GM23338 (cell line): ENCODE data around the gene STRIP1.

Source experiments
- CREB1 ChIP-seq: fragments of 250-450 bp; sonication (Bioruptor Pico); IDR thresholded peaks from 2 replicates; pipeline ENCODE4 v1.5.0; 2020; ENCODE audit warnings: low read depth, mild to moderate bottlenecking, moderate library complexity
- CTCF ChIP-seq, 2 experiments: fragments of 200-600 bp in 1 of 2; sonication (generic) in 1 of 2; conservative IDR thresholded peaks; 2 replicates each; pipeline versions ENCODE4 v1.5.1 to v1.6.1; 2016 to 2017; ENCODE audit warnings: antibody characterized with exemption in 2 of 2, low read depth in 2 of 2, mild to moderate bottlenecking in 2 of 2, moderate library complexity in 1 of 2
- ETS1 ChIP-seq: IDR thresholded peaks from 2 replicates; pipeline ENCODE4 v1.6.1; 2016; ENCODE audit warnings: antibody characterized with exemption
- EZH2 ChIP-seq: fragments of 200-600 bp; sonication (generic); IDR thresholded peaks from one replicate; pipeline ENCODE4 v1.8.0; 2017; ENCODE audit warnings: antibody characterized with exemption, mild to moderate bottlenecking, low read depth; ENCODE audit not compliant: unreplicated experiment
- EZH2phosphoT487 ChIP-seq: fragments of 200-600 bp; sonication (generic); IDR thresholded peaks from one replicate; pipeline ENCODE4 v1.8.1; 2018; ENCODE audit warnings: antibody characterized with exemption; ENCODE audit not compliant: unreplicated experiment
- JUNB ChIP-seq: IDR thresholded peaks from one replicate; pipeline ENCODE4 v1.6.1; 2016; ENCODE audit warnings: antibody characterized with exemption; ENCODE audit not compliant: unreplicated experiment
- POLR2AphosphoS5 ChIP-seq: IDR thresholded peaks from 2 replicates; pipeline ENCODE4 v1.6.1; 2016; ENCODE audit warnings: antibody characterized with exemption, low read depth
- REST ChIP-seq: IDR thresholded peaks from one replicate; pipeline ENCODE4 v1.6.1; 2018; ENCODE audit warnings: antibody characterized with exemption; ENCODE audit not compliant: unreplicated experiment
- STAT1 ChIP-seq: IDR thresholded peaks from one replicate; pipeline ENCODE4 v1.6.1; 2016; ENCODE audit warnings: antibody characterized with exemption; ENCODE audit not compliant: unreplicated experiment
- ZNF114 ChIP-seq: fragments of 250-450 bp; sonication (Bioruptor Pico); IDR thresholded peaks from 2 replicates; pipeline ENCODE4 v1.5.0; 2020; ENCODE audit warnings: mild to moderate bottlenecking, moderate library complexity
- ZNF331 ChIP-seq: fragments of 250-450 bp; sonication (Bioruptor Pico); IDR thresholded peaks from 2 replicates; pipeline ENCODE4 v1.5.0; 2020; ENCODE audit warnings: low read depth, mild to moderate bottlenecking, moderate library complexity
- ZNF462 ChIP-seq: fragments of 250-450 bp; sonication (Bioruptor Pico); IDR thresholded peaks from 2 replicates; pipeline ENCODE4 v1.5.0; 2020; ENCODE audit warnings: mild to moderate bottlenecking, moderate library complexity

GRCh38 chr1:109997867-109998229, 36.6 kb upstream of the STRIP1 start:
- no peak for TF ChIP-seq EZH2phosphoT487
- no peak for TF ChIP-seq POLR2AphosphoS5
- TF ChIP-seq CTCF (conservative IDR thresholded peaks at IDR 0.05; ENCODE audit: low read depth in 2 of 2): no peak
- no peak for TF ChIP-seq CREB1 (CRISPR knock-in tag)
- TF ChIP-seq EZH2: no peak
- TF ChIP-seq JUNB: no peak
- no peak for TF ChIP-seq REST
- no peak for TF ChIP-seq ETS1
- no peak for TF ChIP-seq STAT1
- no peak for TF ChIP-seq ZNF114 (CRISPR knock-in tag)
- no peak for TF ChIP-seq ZNF331 (CRISPR knock-in tag)
- TF ChIP-seq ZNF462 (CRISPR knock-in tag): no peak
